GM12801 (cell line): Measurements from ENCODE around the gene CCDC85B.

ENCODE experiments used
- TF ChIP-seq, protein P1 (sequence below): IDR thresholded peaks from one replicate; pipeline ENCODE4 v1.5.1; 2011; ENCODE audit warnings: control low read depth; ENCODE audit not compliant: insufficient read length; ENCODE audit errors: extremely low read depth

Gene CCDC85B

DNA sequence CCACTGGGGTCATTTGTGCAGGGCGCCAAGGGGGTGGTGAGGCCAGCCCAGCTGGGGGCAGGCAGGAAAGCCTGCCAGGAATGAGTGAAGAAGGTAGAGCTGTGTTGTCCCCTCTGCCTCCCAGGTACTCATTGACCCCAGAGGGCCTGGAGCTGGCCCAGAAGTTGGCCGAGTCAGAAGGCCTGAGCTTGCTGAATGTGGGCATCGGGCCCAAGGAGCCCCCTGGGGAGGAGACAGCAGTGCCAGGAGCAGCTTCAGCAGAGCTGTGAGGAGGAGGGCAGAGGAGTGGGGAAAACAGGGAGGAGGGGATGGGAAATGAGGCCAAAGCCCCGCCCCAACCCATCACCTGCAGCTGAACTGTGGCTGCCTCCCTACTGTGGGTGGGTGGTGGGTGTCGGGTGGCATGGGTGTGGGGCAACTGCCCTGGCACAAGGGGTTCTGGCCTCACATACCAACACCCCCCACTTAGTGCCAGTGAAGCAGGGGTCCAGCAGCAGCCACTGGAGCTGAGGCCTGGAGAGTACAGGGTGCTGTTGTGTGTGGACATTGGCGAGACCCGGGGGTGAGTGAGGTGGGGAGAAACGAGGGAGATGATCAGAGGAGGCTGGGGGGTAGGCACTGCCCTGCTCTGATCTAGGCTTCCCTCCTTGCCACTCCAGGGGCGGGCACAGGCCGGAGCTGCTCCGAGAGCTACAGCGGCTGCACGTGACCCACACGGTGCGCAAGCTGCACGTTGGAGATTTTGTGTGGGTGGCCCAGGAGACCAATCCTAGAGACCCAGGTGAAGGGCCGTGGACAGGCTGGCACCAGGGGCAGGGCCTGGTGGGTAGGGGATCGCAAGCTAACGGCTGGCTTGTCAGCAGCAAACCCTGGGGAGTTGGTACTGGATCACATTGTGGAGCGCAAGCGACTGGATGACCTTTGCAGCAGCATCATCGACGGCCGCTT, 27.3 kb upstream of the CCDC85B start:
- TF ChIP-seq, protein P1, sequence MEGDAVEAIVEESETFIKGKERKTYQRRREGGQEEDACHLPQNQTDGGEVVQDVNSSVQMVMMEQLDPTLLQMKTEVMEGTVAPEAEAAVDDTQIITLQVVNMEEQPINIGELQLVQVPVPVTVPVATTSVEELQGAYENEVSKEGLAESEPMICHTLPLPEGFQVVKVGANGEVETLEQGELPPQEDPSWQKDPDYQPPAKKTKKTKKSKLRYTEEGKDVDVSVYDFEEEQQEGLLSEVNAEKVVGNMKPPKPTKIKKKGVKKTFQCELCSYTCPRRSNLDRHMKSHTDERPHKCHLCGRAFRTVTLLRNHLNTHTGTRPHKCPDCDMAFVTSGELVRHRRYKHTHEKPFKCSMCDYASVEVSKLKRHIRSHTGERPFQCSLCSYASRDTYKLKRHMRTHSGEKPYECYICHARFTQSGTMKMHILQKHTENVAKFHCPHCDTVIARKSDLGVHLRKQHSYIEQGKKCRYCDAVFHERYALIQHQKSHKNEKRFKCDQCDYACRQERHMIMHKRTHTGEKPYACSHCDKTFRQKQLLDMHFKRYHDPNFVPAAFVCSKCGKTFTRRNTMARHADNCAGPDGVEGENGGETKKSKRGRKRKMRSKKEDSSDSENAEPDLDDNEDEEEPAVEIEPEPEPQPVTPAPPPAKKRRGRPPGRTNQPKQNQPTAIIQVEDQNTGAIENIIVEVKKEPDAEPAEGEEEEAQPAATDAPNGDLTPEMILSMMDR: no peak

DNA sequence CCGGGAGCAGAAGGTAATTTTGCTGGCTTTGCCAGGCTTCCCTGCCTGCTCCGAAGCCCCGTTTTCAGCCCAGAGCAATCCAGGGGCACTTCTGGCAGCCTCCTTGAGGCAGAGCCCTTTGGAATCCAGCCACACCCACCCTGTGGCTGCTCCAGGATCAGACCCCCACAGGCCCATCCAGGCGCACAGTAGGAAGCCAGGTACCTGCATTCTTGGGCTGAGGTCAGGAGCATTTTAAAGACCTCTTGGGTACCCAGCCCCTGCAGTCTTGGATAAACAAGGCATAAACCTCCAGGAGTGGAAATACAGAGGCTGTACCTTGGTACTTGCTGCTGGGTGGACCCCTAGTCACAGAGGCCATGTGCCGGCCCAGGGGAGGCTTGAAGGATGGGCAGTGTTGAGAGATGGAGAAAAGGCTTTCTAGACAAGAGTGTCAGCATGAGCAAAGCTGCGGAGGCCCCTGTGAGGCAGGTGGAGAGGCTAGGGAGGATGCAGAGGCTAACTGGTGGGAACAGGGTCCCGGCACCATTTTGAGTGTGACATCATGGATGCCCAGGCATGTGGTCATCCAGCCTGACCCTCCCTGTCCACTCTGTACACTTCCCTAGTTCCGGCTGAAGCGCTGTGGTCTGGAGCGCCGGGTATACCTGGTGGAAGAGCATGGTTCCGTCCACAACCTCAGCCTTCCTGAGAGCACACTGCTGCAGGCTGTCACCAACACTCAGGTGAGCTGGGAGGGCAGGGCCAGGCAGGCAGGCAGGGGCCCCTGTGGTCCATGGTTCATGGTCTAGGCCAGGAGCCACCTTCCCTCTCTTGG, 26.4 kb upstream of the CCDC85B start:
- TF ChIP-seq, protein P1: no peak

DNA sequence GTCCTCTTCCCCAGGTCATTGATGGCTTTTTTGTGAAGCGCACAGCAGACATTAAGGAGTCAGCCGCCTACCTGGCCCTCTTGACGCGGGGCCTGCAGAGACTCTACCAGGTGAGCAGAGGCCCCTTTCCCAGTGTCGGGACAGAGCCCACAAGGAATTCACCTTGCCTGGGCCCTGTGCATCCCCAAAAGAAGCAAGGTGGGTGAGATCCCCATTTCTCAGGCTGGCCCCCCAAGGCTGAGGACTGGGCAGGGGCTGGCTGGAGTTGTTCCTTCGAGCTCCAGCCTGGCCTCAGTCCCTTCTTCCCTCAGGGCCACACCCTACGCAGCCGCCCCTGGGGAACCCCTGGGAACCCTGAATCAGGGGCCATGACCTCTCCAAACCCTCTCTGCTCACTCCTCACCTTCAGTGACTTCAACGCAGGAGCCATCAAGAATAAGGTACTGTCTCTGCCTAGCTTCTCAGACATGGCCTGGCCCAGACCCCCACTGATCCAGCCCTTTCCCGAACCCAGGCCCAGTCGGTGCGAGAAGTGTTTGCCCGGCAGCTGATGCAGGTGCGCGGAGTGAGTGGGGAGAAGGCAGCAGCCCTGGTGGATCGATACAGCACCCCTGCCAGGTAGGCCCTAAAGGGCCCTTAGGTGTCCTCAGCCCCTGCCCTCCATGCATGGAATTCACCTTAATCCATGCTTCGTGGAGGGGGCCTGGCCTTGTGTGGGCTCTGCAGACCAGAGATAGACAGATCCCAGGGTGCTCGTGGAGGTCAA, 25.6 kb upstream of the CCDC85B start:
- TF ChIP-seq, protein P1: no peak

DNA sequence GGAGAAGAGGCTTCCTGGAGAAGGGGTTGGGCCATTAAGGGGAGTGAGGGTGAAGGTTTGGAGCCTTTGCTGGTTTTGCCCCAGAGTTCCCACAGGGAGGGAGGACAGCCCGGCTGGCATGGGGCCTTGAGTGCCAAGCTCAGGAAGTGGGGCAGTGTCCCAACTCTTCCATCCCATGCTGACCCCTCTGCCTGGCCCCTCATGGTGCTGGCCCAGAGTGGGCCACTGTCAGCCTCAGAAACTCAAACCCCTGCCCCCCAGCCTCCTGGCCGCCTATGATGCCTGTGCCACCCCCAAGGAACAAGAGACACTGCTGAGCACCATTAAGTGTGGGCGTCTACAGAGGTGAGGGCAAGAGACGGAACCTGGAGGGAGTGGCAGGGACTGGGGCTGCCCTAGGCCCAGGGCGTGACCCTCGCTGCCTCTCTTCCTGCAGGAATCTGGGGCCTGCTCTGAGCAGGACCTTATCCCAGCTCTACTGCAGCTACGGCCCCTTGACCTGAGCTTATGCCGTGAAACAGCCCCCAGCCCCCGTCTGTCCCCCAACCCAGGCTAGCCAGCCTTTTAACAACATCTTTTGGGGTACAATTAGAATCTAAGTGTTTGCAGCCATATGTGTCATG, 24.8 kb upstream of the CCDC85B start:
- TF ChIP-seq, protein P1: no peak

DNA sequence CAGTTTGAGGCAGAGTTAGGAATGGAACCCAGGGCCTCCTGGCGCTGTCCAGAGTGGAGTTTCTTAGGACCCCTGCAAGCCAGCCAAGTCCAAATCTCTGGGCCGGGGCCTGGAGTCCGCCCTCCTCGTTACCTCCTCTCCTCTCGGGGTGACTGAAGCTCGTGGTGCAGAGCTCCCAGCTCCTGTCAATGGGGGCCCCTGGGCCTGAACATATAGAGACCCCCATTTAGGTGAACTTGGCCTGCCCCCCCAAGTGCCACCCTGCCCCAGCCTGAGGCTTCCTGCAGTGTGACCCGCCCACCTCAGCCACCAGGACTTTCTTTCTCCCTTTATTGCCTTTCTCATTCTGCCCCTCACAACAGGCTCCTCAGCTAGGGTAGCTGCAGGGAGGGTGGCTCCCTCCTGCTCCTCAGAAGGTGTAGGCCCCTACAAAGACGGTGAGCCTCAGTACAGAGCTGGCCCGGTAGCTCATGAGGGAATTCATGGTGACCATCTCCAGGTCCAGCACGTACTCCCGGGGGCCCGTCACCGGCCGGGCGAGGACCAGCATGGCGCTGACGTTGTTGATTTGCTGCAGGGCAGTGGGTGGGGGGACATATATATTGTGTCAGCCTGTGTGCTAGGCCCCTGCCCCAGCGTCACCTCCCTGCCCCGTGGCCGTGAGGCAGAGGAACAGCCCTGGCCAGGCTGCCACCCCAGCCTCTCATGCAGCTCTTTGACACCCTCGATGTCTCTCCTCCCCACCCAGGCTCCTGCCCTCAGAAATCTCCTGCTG, 23.8 kb upstream of the CCDC85B start:
- TF ChIP-seq, protein P1: no peak

DNA sequence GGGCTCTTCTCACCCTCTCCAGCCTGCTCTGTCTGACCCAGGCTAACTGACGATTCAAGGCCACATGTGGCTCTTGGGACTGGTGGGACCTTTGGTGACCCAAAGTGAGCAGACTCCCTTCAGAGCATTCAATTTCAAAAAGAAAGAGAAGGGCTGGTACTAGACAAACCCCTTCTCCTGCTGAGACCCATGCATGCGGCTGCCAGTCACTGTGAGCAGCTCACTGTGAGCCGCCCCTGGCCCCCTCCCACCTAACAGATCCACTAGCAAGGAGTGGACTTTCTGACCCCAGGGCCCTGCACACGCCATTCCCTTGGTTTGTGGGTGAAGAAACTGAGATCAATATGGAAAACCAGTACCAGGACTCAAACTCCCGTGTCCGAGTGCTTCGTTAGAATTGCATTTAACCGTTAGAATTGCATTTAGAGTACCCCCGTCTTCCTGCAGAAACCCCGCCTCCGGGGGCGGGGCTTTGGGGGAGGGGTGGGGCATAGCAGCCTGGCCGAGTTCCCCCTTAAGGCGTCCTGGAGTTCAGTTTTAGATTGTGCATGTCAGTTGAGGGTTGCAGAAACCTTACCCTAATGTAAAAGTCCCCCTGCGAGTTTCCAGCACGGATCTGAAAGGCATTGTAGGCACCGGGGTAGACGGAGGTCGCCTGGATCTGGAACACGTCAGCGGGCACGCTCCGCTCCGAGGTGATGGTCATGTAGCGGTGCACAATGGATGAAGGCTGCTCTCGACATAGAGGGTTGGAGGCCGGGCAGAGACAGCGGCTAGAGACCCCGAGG, 23.0 kb upstream of the CCDC85B start:
- TF ChIP-seq, protein P1: no peak
